Panc1 (cell line): ENCODE data around the gene SEC11C. TPM values are rescaled to one million over a fixed set of nuclear protein-coding genes. Genes with fewer than 3 reads are reported as not detected.

Experiments used
- ATAC-seq: fragments of 200-7000 bp; cut with Tn5 transposase; 2 replicates; pipeline ENCODE4 v1.9.1; 2020; ENCODE audit warnings: mild to moderate bottlenecking, moderate library complexity
- BruUV-seq: library from RNA; stranded (reverse); fragments of 400-500 nt; replicated peaks from 2 replicates; lab custom pipeline; 2021; lab: Mats Ljungman, UMichigan
- CTCF ChIA-PET: fragments of 300-600 bp; sonication (Branson Sonifier 250); formaldehyde crosslinking; loops from one replicate; lab custom pipeline; 2022; ENCODE audit warnings: antibody characterized with exemption; lab: Charles Lee
- POLR2A ChIA-PET: fragments of 300-600 bp; sonication (Branson Sonifier 250); formaldehyde crosslinking; loops from one replicate; lab custom pipeline; 2022; ENCODE audit warnings: antibody characterized with exemption; lab: Charles Lee
- DNase-seq: peaks from one replicate; pipeline ENCODE4 v3.0.0-alpha.2; 2010; ENCODE audit warnings: low read depth, low spot score
- H3K27ac ChIP-seq: 2 replicates; pipeline ENCODE4 v1.5.1; 2011; ENCODE audit warnings: mild to moderate bottlenecking, low read length, inconsistent platforms
- H3K27me3 ChIP-seq: fragments of 200-500 bp; sonication (Bioruptor generic); 2 replicates; pipeline ENCODE4 v1.6.0; 2014; ENCODE audit warnings: low read length, inconsistent platforms; ENCODE audit not compliant: control insufficient read depth, insufficient read depth
- H3K36me3 ChIP-seq: fragments of 200-500 bp; sonication (Bioruptor generic); 2 replicates; pipeline ENCODE4 v1.5.1; 2014; ENCODE audit warnings: inconsistent platforms, mild to moderate bottlenecking, low read length, moderate library complexity; ENCODE audit not compliant: control insufficient read depth, insufficient read depth
- H3K4me1 ChIP-seq: 2 replicates; pipeline ENCODE4 v1.5.1; 2011; ENCODE audit warnings: inconsistent platforms, mild to moderate bottlenecking, low read length, moderate library complexity; ENCODE audit not compliant: control insufficient read depth, insufficient read depth
- H3K4me3 ChIP-seq, 2 experiments: 2 replicates each; pipeline ENCODE4 v1.5.1; 2011 to 2012; ENCODE audit warnings: low read depth in 2 of 2, low read length in 2 of 2, mild to moderate bottlenecking in 2 of 2, inconsistent platforms in 1 of 2, moderate library complexity in 1 of 2
- H3K9me3 ChIP-seq: fragments of 200-500 bp; sonication (Bioruptor generic); 2 replicates; pipeline ENCODE4 v1.5.1; 2014; ENCODE audit warnings: low read depth, mild to moderate bottlenecking, inconsistent platforms, low read length, moderate library complexity; ENCODE audit not compliant: control insufficient read depth, insufficient read depth
- CTCF ChIP-seq: fragments of 450-650 bp; IDR thresholded peaks from 2 replicates; pipeline ENCODE4 v1.5.1; 2017; ENCODE audit warnings: mild to moderate bottlenecking
- POLR2AphosphoS5 ChIP-seq: IDR thresholded peaks from 2 replicates; pipeline ENCODE4 v1.6.1; 2012; ENCODE audit warnings: mild to moderate bottlenecking, low read depth, low read length, moderate library complexity
- SIN3A ChIP-seq: IDR thresholded peaks from 2 replicates; pipeline ENCODE4 v1.6.1; 2012; ENCODE audit warnings: low read depth, mild to moderate bottlenecking, low read length, moderate library complexity, borderline replicate concordance; ENCODE audit not compliant: insufficient read depth
- TCF7L2 ChIP-seq: IDR thresholded peaks from 2 replicates; pipeline ENCODE4 v1.6.1; 2011; ENCODE audit warnings: mild to moderate bottlenecking, low read depth, low read length, inconsistent platforms
- in situ Hi-C: cut with HindIII; loops from 2 replicates; pipeline ENCODE4 v1.10.0; 2016; ENCODE audit warnings: low sequenced_read_pairs, low pct_unique_long_range_greater_than_20kb
- intact Hi-C: fragments of 100-400 bp; cut with micrococcal nuclease; formaldehyde crosslinking; loops from one replicate; pipeline ENCODE4 v1.10.0; 2022; ENCODE audit not compliant: unreplicated experiment
- total RNA-seq: library from RNA; stranded (reverse); gene quantifications from one replicate; pipeline ENCODE4 v1.2.1, GENCODE V29; 2021; ENCODE audit not compliant: unreplicated experiment
- TF ChIP-seq, protein P1 (sequence below), 2 experiments: IDR thresholded peaks; 2 replicates each; pipeline ENCODE4 v1.6.1; 2011 to 2012; ENCODE audit warnings: low read depth in 2 of 2, control low read depth in 1 of 2, low read length in 1 of 2, mild to moderate bottlenecking in 1 of 2, moderate library complexity in 1 of 2; ENCODE audit not compliant: insufficient read depth in 1 of 2

SEC11C gene
- total RNA-seq, 1 experiment from 2014 or later = 48.3 TPM

- in situ Hi-C loops (no loop called here), intact Hi-C loops (no loop called here)
- no peak for ATAC-seq
- no peaks in the 10 kb centered on the region for H3K9me3 ChIP-seq
- CTCF ChIA-PET = no interaction called here
- POLR2A ChIA-PET = no interaction called here
- no peak overlapping the region for H3K4me3 ChIP-seq
- no peaks in the 10 kb centered on the region for H3K27me3 ChIP-seq
- TF ChIP-seq TCF7L2 (no peak), POLR2AphosphoS5 (no peak), SIN3A (no peak)
- TF ChIP-seq, protein P1, sequence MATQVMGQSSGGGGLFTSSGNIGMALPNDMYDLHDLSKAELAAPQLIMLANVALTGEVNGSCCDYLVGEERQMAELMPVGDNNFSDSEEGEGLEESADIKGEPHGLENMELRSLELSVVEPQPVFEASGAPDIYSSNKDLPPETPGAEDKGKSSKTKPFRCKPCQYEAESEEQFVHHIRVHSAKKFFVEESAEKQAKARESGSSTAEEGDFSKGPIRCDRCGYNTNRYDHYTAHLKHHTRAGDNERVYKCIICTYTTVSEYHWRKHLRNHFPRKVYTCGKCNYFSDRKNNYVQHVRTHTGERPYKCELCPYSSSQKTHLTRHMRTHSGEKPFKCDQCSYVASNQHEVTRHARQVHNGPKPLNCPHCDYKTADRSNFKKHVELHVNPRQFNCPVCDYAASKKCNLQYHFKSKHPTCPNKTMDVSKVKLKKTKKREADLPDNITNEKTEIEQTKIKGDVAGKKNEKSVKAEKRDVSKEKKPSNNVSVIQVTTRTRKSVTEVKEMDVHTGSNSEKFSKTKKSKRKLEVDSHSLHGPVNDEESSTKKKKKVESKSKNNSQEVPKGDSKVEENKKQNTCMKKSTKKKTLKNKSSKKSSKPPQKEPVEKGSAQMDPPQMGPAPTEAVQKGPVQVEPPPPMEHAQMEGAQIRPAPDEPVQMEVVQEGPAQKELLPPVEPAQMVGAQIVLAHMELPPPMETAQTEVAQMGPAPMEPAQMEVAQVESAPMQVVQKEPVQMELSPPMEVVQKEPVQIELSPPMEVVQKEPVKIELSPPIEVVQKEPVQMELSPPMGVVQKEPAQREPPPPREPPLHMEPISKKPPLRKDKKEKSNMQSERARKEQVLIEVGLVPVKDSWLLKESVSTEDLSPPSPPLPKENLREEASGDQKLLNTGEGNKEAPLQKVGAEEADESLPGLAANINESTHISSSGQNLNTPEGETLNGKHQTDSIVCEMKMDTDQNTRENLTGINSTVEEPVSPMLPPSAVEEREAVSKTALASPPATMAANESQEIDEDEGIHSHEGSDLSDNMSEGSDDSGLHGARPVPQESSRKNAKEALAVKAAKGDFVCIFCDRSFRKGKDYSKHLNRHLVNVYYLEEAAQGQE (IDR thresholded peaks at IDR 0.05; ENCODE audit: insufficient read depth in 1 of 2, low read depth in 2 of 2, low read length in 1 of 2) = no peak
- no peak overlapping the region for H3K27ac ChIP-seq
- no peaks in the 10 kb centered on the region for H3K36me3 ChIP-seq
- H3K4me1 ChIP-seq = no peaks in the 10 kb centered on the region
- BruUV-seq = no TSS peak
- no peak for DNase-seq
These were observed 8.5 kb downstream of the SEC11C start for GRCh38 chr18:59148192-59148591.

DNA sequence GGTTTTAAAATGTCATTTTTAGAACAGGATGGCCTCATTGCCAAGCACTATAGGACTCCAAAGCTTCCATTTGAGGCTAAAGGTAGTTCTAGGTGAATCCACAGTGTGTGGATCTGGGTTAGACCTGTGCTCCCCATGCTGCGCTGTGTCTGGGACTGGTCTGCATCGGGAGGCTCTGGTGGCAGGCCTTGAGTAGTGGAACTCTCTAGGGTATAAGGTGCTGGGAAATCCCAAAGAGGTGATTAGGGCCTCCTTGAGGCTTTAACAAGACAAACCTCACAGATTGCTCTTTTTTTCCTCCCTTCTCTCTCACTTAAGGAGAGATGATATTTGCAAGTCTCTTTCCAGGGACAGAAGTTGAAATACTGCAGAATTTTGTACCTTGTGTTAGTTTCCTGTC lies 9.3 kb downstream of the SEC11C start:
- in situ Hi-C loops = no loop called here
- no TSS peak for BruUV-seq
- no peak for ATAC-seq

More for the DNA sequence above, 9.3 kb downstream of the SEC11C start:
- no peak for DNase-seq
- ChIA-PET CTCF (no interaction called here), POLR2A (no interaction called here)
- H3K36me3 ChIP-seq = no peaks in the 10 kb centered on the region
- no peaks in the 10 kb centered on the region for H3K9me3 ChIP-seq
- no peaks in the 10 kb centered on the region for H3K4me1 ChIP-seq
- TF ChIP-seq, protein P1 (IDR thresholded peaks at IDR 0.05; ENCODE audit: insufficient read depth in 1 of 2, low read depth in 2 of 2, low read length in 1 of 2) = no peak
- no peak for TF ChIP-seq SIN3A
- TF ChIP-seq TCF7L2 = no peak
- TF ChIP-seq POLR2AphosphoS5 = no peak
- no peak for TF ChIP-seq CTCF
- intact Hi-C loops = no loop called here
- H3K27me3 ChIP-seq = no peaks in the 10 kb centered on the region
- no peak overlapping the region for H3K4me3 ChIP-seq
- no peak overlapping the region for H3K27ac ChIP-seq
